ENCODE measurements around the gene FLNC. TPM values are rescaled to one million over a fixed set of nuclear protein-coding genes. Genes with fewer than 3 reads are reported as not detected.
A peak's percentile ranks its signal among the peaks of the same experiment; 100 is the strongest.

FLNC gene
- total and polyA plus RNA-seq, 2 donors (not counting 1 experiment from before 2014, with no cell fraction given), result 0.01 TPM; not detected in 1

DNA sequence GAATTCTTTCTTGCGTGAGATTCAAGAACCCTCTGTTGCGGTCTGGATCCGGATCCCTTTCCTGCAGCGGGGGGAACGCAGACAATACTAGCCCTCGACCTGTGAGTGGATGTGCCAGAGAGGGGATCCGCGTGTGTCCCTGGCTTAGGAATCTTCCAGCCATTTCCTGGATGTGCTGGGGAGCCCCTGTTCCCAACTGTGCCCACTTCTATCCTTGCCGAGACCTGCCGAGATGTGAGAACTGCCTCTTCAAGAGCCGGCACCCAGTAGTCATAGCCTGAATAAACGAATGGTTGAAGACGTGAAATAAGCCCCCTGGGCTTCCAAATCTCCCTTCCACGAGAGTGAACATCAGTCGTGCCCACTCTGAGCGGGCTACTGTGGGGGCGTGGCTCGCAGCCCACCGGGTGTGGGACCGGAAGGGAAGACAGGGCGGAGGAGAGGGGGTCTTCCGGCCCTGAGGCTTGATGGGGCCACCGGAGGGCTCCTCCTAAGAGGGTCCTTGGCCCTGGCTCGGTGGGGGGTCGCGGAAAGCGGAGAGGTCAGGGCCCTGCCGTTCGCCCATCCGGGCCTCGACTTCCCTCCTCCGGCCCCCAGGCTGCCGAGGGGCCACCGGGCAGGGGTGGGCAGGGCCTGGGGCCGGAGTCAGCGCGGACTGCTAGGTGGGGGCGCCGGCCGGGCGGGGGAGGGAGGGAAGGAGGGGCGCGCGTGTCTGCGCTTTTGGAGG lies 39.7 kb upstream of the FLNC start:
- peak overlapping the region; percentile 52 for H3K27ac Mint-ChIP-seq
- Histone ChIP-seq H3K4me2 (replicated peaks; ENCODE audit: low read depth, low read length, poor library complexity, severe bottlenecking) (peak overlapping the region; percentile 100), H3K27me3 (replicated peaks in 1 of 4; ENCODE audit: control extremely low read depth in 1 of 4, control insufficient read depth in 3 of 4, insufficient read depth in 4 of 4, low read length in 3 of 4) (no peaks in the 10 kb centered on the region), H3K4me1 (ENCODE audit: control insufficient read depth in 2 of 2, insufficient read depth in 2 of 2, low read length in 2 of 2) (peaks cover 9 to 15% of the 10 kb centered on the region in 2 donors), H3K9ac (ENCODE audit: low read length) (peak overlapping the region; percentile 84), H4K20me1 (ENCODE audit: control insufficient read depth, insufficient read depth, low read length, poor library complexity, severe bottlenecking) (no peaks in the 10 kb centered on the region), H2AFZ (ENCODE audit: insufficient read depth, low read depth, low read length, poor library complexity, severe bottlenecking) (peak overlapping the region; percentile 96), H3K9me3 (ENCODE audit: control extremely low read depth in 1 of 3, control insufficient read depth in 2 of 3, insufficient read depth in 1 of 3, low read length in 2 of 3) (no peaks in the 10 kb centered on the region), H3K36me3 (replicated peaks in 1 of 2; ENCODE audit: control extremely low read depth in 1 of 2, control insufficient read depth in 1 of 2, extremely low read depth in 1 of 2, insufficient read depth in 2 of 2, low read length in 1 of 2) (no peaks in the 10 kb centered on the region), H3K79me2 (ENCODE audit: control insufficient read depth, insufficient read depth, low read length) (no peaks in the 10 kb centered on the region), H3K27ac (ENCODE audit: low read length in 2 of 2) (no peak overlapping the region), H3K4me3 (ENCODE audit: control extremely low read depth in 1 of 5, extremely low read depth in 1 of 5, insufficient read depth in 1 of 5, low read depth in 2 of 5, low read length in 4 of 5) (peak overlapping the region in 4 of 5 experiments; percentile 71 to 87 (median 78))
- 19% methylated on average over 39 of the region's 45 CpGs for WGBS (ENCODE audit: insufficient coverage)
- H3K4me3 Mint-ChIP-seq, result peak overlapping the region; percentile 80
- peak; percentile 28 for ATAC-seq (ENCODE audit: low read depth)
- no peak for TF ChIP-seq EZH2 (IDR thresholded peaks at IDR 0.05; ENCODE audit: borderline replicate concordance, insufficient read depth, low read depth, low read length, poor library complexity, severe bottlenecking)
- TF ChIP-seq, protein P1, sequence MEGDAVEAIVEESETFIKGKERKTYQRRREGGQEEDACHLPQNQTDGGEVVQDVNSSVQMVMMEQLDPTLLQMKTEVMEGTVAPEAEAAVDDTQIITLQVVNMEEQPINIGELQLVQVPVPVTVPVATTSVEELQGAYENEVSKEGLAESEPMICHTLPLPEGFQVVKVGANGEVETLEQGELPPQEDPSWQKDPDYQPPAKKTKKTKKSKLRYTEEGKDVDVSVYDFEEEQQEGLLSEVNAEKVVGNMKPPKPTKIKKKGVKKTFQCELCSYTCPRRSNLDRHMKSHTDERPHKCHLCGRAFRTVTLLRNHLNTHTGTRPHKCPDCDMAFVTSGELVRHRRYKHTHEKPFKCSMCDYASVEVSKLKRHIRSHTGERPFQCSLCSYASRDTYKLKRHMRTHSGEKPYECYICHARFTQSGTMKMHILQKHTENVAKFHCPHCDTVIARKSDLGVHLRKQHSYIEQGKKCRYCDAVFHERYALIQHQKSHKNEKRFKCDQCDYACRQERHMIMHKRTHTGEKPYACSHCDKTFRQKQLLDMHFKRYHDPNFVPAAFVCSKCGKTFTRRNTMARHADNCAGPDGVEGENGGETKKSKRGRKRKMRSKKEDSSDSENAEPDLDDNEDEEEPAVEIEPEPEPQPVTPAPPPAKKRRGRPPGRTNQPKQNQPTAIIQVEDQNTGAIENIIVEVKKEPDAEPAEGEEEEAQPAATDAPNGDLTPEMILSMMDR (IDR thresholded peaks at IDR 0.05), result no peak
- CTCF ChIA-PET, result no interaction called here
- no peaks in the 10 kb centered on the region for H3K9me3 Mint-ChIP-seq (ENCODE audit: insufficient read depth)
- DNase-seq, result peak; percentile 43
- H3K4me1 Mint-ChIP-seq, result peaks cover 9% of the 10 kb centered on the region
- POLR2A ChIA-PET, result interaction anchor here (1.0 kb wide), 1 partner anchor 51 kb away, joined by 3 read pairs; the partner anchor contains the start of gene CALU
- intact Hi-C loops (cut with micrococcal nuclease), result loop anchor here (1.0 to 2.0 kb wide), 3 partner anchors 51 to 93 kb away; partner anchors contain the start of genes ATP6V1F and CALU
- H3K27me3 Mint-ChIP-seq, result no peaks in the 10 kb centered on the region

Data from B cell (primary cell).